Tibial nerve (tissue), 4 donors: ENCODE results near the gene SRI. TPM values are rescaled to one million over a fixed set of nuclear protein-coding genes. Genes with fewer than 3 reads are reported as not detected.

Experiments used
- DNase-seq, 2 donors: peaks; one replicate each; pipeline ENCODE4 v3.0.0-alpha.2; 2019; ENCODE audit warnings: low spot score in 2 of 2
- H3K27ac ChIP-seq, 4 donors: fragments of 200-600 bp; sonication (generic) in 3 of 4; one replicate each; pipeline ENCODE4 v1.5.1; 2017 to 2019; ENCODE audit warnings: mild to moderate bottlenecking in 1 of 4
- H3K27me3 ChIP-seq, 2 donors: fragments of 200-600 bp; sonication (generic) in 1 of 2; one replicate each; pipeline versions ENCODE4 v1.5.1 to v1.6.0; 2017 to 2019
- H3K36me3 ChIP-seq, 3 donors: fragments of 200-600 bp; sonication (generic); one replicate each; pipeline ENCODE4 v1.5.1; 2018 to 2019
- H3K4me1 ChIP-seq, 4 donors: fragments of 200-600 bp; sonication (generic) in 3 of 4; one replicate each; pipeline ENCODE4 v1.5.1; 2017 to 2019
- H3K4me3 ChIP-seq, 4 donors: fragments of 200-600 bp; sonication (generic) in 3 of 4; one replicate each; pipeline ENCODE4 v1.5.1; 2017 to 2019; ENCODE audit warnings: mild to moderate bottlenecking in 1 of 4, moderate library complexity in 1 of 4
- H3K9me3 ChIP-seq, 4 donors: fragments of 200-600 bp; sonication (generic) in 3 of 4; one replicate each; pipeline ENCODE4 v1.5.1; 2017 to 2019
- EP300 ChIP-seq, 2 donors: sonication (generic); formaldehyde crosslinking; IDR thresholded peaks; one replicate each; pipeline ENCODE4 v1.6.1; 2017; ENCODE audit warnings: antibody characterized with exemption in 2 of 2, mild to moderate bottlenecking in 1 of 2
- POLR2A ChIP-seq, 2 donors: fragments of 450-650 bp; IDR thresholded peaks; one replicate each; pipeline ENCODE4 v1.6.1; 2017; ENCODE audit warnings: antibody characterized with exemption in 2 of 2, mild to moderate bottlenecking in 2 of 2, moderate library complexity in 2 of 2
- WGBS, 2 donors: methylation state at CpG; one replicate each; pipeline ENCODE4 v1.1.5; 2018; 5-methylcytosine and 5-hydroxymethylcytosine counted together
- total RNA-seq, 4 donors: library from RNA; depleted of rRNA; stranded (reverse); fragments of >200 nt; gene quantifications; one replicate each; pipeline ENCODE4 v1.1.0, GENCODE V29; 2016
- TF ChIP-seq, protein P1 (sequence below), 5 experiments: fragments of 200-600 bp in 3 of 5; fragments of 450-650 bp in 2 of 5; sonication (generic) in 3 of 5; IDR thresholded peaks; one replicate each; pipeline ENCODE4 v1.5.1; 2016 to 2019; ENCODE audit warnings: antibody characterized with exemption in 5 of 5, mild to moderate bottlenecking in 3 of 5, moderate library complexity in 2 of 5

Gene SRI
- total RNA-seq, 4 donors from 2014 or later, result 49.8 to 83.7 (median 52.8) TPM

DNA sequence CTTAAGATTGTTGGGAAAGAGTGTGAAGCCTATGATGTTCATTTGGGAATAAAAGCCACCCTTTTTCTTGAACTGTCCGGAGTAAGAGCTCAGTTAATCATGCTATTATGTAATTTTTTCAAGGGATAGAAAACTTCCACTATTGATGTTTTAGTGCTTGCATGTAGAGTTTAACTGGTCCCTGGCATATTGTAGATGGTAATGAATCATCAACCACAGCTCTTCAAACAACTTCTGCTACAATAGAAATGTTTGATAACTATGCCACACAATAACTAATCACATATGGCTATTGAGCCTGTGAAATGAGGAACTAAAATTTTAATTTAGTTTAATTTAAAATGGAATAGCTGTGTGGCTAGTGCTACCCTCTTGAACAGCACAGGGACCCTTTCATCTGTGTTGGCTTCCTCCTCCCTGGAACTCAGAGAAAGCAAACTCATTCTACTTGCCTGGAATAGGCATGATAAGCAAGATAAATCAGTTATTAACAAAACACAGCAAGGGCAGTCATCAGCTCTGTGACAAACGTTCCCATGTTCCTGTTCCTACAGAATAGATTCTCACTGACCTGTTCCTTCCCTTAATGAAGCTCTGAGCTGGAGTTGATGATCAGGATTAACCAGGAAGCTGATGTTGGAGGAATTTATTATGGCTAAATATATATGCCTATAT, 4.9 kb upstream of the SRI start:
- TF ChIP-seq POLR2A (IDR thresholded peaks at IDR 0.05) (no peak), EP300 (IDR thresholded peaks at IDR 0.05) (no peak)
- TF ChIP-seq, protein P1, sequence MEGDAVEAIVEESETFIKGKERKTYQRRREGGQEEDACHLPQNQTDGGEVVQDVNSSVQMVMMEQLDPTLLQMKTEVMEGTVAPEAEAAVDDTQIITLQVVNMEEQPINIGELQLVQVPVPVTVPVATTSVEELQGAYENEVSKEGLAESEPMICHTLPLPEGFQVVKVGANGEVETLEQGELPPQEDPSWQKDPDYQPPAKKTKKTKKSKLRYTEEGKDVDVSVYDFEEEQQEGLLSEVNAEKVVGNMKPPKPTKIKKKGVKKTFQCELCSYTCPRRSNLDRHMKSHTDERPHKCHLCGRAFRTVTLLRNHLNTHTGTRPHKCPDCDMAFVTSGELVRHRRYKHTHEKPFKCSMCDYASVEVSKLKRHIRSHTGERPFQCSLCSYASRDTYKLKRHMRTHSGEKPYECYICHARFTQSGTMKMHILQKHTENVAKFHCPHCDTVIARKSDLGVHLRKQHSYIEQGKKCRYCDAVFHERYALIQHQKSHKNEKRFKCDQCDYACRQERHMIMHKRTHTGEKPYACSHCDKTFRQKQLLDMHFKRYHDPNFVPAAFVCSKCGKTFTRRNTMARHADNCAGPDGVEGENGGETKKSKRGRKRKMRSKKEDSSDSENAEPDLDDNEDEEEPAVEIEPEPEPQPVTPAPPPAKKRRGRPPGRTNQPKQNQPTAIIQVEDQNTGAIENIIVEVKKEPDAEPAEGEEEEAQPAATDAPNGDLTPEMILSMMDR (IDR thresholded peaks at IDR 0.05), result no peak
- Histone ChIP-seq H3K4me3 (no peak overlapping the region), H3K9me3 (peaks cover 0 to 5% (median 0%) of the 10 kb centered on the region in 4 donors), H3K27ac (no peak overlapping the region), H3K4me1 (peaks cover 0 to 9% (median 0%) of the 10 kb centered on the region in 4 donors), H3K27me3 (no peaks in the 10 kb centered on the region), H3K36me3 (no peaks in the 10 kb centered on the region)
- DNase-seq, result no peak
- 48 to 57% methylated on average over 2 of the region's 2 CpGs for WGBS, 2 donors

DNA sequence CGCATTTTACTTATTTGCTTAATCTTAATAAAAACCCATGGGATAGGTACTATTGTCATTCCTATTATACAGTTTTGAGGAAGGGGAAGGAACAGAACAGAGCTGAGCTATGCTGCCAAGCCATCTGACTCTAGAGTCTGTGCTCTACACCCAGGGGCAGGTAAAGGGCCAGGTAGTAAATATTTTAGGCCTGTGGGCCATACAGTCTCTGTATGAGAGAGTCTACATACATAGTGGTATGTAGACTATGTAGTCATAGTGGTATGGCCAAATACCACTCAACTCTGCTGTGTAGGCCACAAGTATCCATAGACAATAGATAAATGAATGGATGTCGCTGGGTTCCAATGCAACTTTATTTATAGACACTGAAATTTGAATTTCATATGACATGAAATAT, 3.4 kb upstream of the SRI start:
- no peaks in the 10 kb centered on the region for H3K27me3 ChIP-seq
- no peak overlapping the region for H3K4me3 ChIP-seq
- H3K27ac ChIP-seq, result no peak overlapping the region
- no peaks in the 10 kb centered on the region for H3K9me3 ChIP-seq
- H3K36me3 ChIP-seq, result no peaks in the 10 kb centered on the region
- peaks cover 0 to 14% (median 1%) of the 10 kb centered on the region in 4 donors for H3K4me1 ChIP-seq
- WGBS, 2 donors, result 96 to 100% methylated on average over 2 of the region's 2 CpGs
- no peak for DNase-seq
- TF ChIP-seq, protein P1 (IDR thresholded peaks at IDR 0.05), result no peak
- TF ChIP-seq EP300 (IDR thresholded peaks at IDR 0.05), result no peak
- TF ChIP-seq POLR2A (IDR thresholded peaks at IDR 0.05), result no peak

DNA sequence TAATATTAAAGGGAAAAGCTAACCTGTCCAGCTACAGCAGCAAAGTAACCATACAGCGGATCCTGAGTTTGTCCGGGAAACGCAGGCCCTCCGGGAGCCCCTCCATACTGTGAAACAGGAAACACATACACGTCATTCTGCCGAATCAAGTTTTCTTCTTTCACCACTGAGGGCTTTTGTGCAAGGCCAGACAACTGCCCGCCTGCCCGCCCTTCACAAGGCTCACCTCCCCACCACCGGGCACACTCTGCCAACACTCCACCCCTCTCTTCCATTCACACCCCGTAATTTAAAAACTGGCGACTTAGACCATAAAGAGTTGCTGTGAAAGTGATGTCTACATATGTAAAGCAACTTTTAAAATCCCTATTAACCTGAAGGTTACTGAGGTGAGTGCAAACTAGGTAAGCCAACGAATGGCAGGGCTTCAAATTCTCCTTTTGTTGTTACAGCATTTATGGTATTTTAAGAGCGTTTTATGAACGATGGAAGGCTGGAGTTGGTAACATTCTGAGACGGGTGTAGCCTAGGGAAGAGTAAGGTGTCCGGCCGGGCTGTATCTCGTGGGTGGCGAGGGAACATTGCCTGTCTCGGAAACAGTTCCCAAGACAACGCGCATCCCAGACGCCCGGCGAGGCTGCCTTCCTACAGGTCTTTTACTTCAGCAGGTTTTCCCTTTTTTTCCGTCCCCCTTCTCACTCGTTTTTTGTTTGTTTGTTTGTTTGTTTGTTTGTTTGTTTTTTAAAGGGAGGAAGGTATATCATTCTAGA, 817 bp downstream of the SRI start:
- H3K36me3 ChIP-seq, result peaks cover 0 to 28% (median 0%) of the 10 kb centered on the region in 3 donors
- TF ChIP-seq EP300 (IDR thresholded peaks at IDR 0.05), result peak in 1 of 2 donors; percentile 60
- TF ChIP-seq, protein P1 (IDR thresholded peaks at IDR 0.05), result no peak
- TF ChIP-seq POLR2A (IDR thresholded peaks at IDR 0.05), result no peak
- DNase-seq, result peak; percentile 28 to 32
- WGBS, 2 donors, result 0% methylated on average over 27 of the region's 27 CpGs
- H3K4me3 ChIP-seq, result peak overlapping the region; percentile 92 to 97 (median 95)
- H3K27me3 ChIP-seq, result no peaks in the 10 kb centered on the region
- H3K4me1 ChIP-seq, result peaks cover 4 to 44% (median 12%) of the 10 kb centered on the region in 4 donors
- peak overlapping the region; percentile 85 to 94 (median 88) for H3K27ac ChIP-seq
- no peaks in the 10 kb centered on the region for H3K9me3 ChIP-seq

DNA sequence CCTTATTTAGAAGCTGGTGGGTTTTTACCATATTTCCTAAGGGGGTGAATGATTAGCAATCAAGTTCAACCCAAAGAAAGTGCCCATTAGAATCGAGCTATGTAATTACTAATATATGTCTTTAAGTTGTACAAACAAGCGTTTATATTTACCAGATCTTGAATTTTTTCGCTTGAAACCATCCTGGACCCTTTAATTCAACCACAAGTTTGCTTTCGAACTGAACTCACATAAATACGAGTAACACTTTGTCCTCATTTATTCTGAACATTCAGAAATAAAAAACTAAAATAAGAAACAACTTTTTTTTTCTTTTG, 1.5 kb downstream of the SRI start:
- Histone ChIP-seq H3K27me3 (no peaks in the 10 kb centered on the region), H3K9me3 (no peaks in the 10 kb centered on the region), H3K27ac (peak overlapping the region; percentile 4 to 94 (median 86)), H3K36me3 (peaks cover 0 to 34% (median 0%) of the 10 kb centered on the region in 3 donors), H3K4me3 (peak overlapping the region; percentile 92 to 97 (median 95)), H3K4me1 (peaks cover 4 to 44% (median 12%) of the 10 kb centered on the region in 4 donors)
- DNase-seq, result no peak
- 32 to 36% methylated on average over 5 of the region's 5 CpGs for WGBS, 2 donors
- TF ChIP-seq, protein P1 (IDR thresholded peaks at IDR 0.05), result no peak
- no peak for TF ChIP-seq EP300 (IDR thresholded peaks at IDR 0.05)
